ENCODE data around the gene SETBP1. TPM values are rescaled to one million over a fixed set of nuclear protein-coding genes. Genes with fewer than 3 reads are reported as not detected.

The SETBP1 gene
- total and polyA plus RNA-seq, 9 of the 15 experiments (the other 6 are each of a cell fraction or from before 2014, with no cell fraction given): under 0.01 to 0.13 (median 0.04) TPM

- TF ChIP-seq, protein P1, sequence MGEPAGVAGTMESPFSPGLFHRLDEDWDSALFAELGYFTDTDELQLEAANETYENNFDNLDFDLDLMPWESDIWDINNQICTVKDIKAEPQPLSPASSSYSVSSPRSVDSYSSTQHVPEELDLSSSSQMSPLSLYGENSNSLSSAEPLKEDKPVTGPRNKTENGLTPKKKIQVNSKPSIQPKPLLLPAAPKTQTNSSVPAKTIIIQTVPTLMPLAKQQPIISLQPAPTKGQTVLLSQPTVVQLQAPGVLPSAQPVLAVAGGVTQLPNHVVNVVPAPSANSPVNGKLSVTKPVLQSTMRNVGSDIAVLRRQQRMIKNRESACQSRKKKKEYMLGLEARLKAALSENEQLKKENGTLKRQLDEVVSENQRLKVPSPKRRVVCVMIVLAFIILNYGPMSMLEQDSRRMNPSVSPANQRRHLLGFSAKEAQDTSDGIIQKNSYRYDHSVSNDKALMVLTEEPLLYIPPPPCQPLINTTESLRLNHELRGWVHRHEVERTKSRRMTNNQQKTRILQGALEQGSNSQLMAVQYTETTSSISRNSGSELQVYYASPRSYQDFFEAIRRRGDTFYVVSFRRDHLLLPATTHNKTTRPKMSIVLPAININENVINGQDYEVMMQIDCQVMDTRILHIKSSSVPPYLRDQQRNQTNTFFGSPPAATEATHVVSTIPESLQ (CRISPR knock-in tag; IDR thresholded peaks at IDR 0.05): no peak
- TF ChIP-seq MAFK (IDR thresholded peaks at IDR 0.05; ENCODE audit: low read length): peak; percentile 62
- no peak for TF ChIP-seq HSF4 (CRISPR knock-in tag; IDR thresholded peaks at IDR 0.05; ENCODE audit: borderline replicate concordance)
- TF ChIP-seq ELF2 (CRISPR knock-in tag; IDR thresholded peaks at IDR 0.05): no peak
- no peak for TF ChIP-seq GTF2F1 (IDR thresholded peaks at IDR 0.05; ENCODE audit: low read depth, low read length)
Observed at GRCh38 chr18:44704135-44704789, 23.6 kb downstream of the SETBP1 start (continued).

GRCh38 chr18:44705075-44705675 lies 24.5 kb downstream of the SETBP1 start:
- no peak for FAIRE-seq

More at GRCh38 chr18:44705075-44705675, 24.5 kb downstream of the SETBP1 start:
- no peaks in the 10 kb centered on the region for H4K20me1 ChIP-seq (replicated peaks; ENCODE audit: control insufficient read depth, insufficient read depth, low read length)
- H3K9me3 ChIP-seq (replicated peaks; ENCODE audit: control insufficient read depth, insufficient read depth, low read depth, low read length): no peaks in the 10 kb centered on the region
- CTCF ChIA-PET (ENCODE audit: low intra/inter-chr PET ratio): no interaction called here
- in situ Hi-C loops (cut with MboI): no loop called here
- H3K79me2 ChIP-seq (ENCODE audit: control insufficient read depth, insufficient read depth, low read length): no peaks in the 10 kb centered on the region
- TF ChIP-seq NFIC (IDR thresholded peaks at IDR 0.05) (peak; percentile 36; the same call in 1 of the 2 replicates), ZNF133 (CRISPR knock-in tag; IDR thresholded peaks at IDR 0.05) (no peak)
- TF ChIP-seq, protein P2, sequence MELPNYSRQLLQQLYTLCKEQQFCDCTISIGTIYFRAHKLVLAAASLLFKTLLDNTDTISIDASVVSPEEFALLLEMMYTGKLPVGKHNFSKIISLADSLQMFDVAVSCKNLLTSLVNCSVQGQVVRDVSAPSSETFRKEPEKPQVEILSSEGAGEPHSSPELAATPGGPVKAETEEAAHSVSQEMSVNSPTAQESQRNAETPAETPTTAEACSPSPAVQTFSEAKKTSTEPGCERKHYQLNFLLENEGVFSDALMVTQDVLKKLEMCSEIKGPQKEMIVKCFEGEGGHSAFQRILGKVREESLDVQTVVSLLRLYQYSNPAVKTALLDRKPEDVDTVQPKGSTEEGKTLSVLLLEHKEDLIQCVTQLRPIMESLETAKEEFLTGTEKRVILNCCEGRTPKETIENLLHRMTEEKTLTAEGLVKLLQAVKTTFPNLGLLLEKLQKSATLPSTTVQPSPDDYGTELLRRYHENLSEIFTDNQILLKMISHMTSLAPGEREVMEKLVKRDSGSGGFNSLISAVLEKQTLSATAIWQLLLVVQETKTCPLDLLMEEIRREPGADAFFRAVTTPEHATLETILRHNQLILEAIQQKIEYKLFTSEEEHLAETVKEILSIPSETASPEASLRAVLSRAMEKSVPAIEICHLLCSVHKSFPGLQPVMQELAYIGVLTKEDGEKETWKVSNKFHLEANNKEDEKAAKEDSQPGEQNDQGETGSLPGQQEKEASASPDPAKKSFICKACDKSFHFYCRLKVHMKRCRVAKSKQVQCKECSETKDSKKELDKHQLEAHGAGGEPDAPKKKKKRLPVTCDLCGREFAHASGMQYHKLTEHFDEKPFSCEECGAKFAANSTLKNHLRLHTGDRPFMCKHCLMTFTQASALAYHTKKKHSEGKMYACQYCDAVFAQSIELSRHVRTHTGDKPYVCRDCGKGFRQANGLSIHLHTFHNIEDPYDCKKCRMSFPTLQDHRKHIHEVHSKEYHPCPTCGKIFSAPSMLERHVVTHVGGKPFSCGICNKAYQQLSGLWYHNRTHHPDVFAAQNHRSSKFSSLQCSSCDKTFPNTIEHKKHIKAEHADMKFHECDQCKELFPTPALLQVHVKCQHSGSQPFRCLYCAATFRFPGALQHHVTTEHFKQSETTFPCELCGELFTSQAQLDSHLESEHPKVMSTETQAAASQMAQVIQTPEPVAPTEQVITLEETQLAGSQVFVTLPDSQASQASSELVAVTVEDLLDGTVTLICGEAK (IDR thresholded peaks at IDR 0.05): peak; percentile 68
- TF ChIP-seq, protein P2 (CRISPR knock-in tag; IDR thresholded peaks at IDR 0.05): no peak
- H3K27me3 ChIP-seq (ENCODE audit: control insufficient read depth in 2 of 2, insufficient read depth in 2 of 2, low read length in 2 of 2): peaks cover 0 to 5% of the 10 kb centered on the region in 2 experiments; a peak in 2 of 5 replicates
- no peak overlapping the region for H3K4me2 ChIP-seq (ENCODE audit: insufficient read depth, low read length)
- DNase-seq (ENCODE audit: extremely low read depth in 1 of 4, low spot score in 3 of 4) (no peak), ATAC-seq (no peak)
- H3K27ac ChIP-seq (ENCODE audit: extremely low read depth, low read depth, low read length): no peak overlapping the region
- H2AFZ ChIP-seq (ENCODE audit: low read depth, low read length): no peak overlapping the region
- 0% methylated on average over 2 of the region's 2 CpGs for WGBS (ENCODE audit: insufficient coverage, low coverage, missing lambda C conversion rate)
- H3K36me3 ChIP-seq (ENCODE audit: control insufficient read depth, insufficient read depth, low read length): no peaks in the 10 kb centered on the region
- no peak overlapping the region for H3K9ac ChIP-seq (ENCODE audit: insufficient read depth in 1 of 2, low read depth in 2 of 2, low read length in 2 of 2)
- intact Hi-C loops (cut with micrococcal nuclease): no loop called here
- H3K4me3 ChIP-seq: no peak overlapping the region
- POLR2A ChIA-PET: no interaction called here
- BruUV-seq (replicated peaks): no TSS peak
- H3K4me1 ChIP-seq (replicated peaks in 1 of 2; ENCODE audit: control insufficient read depth in 2 of 2, insufficient read depth in 2 of 2, low read length in 2 of 2): no peaks in the 10 kb centered on the region
- H3K9me1 ChIP-seq (ENCODE audit: control insufficient read depth, insufficient read depth, low read length): no peaks in the 10 kb centered on the region
